H9 (cell line): Measurements from ENCODE around the gene UBXN10. TPM values are rescaled to one million over a fixed set of nuclear protein-coding genes. Genes with fewer than 3 reads are reported as not detected.

Source experiments
- DNase-seq: peaks from one replicate; pipeline ENCODE4 v3.0.0-alpha.2; 2017
- H2AFZ ChIP-seq: one replicate; pipeline ENCODE4 v1.6.1; 2013; ENCODE audit warnings: mild to moderate bottlenecking, low read length, control low read depth, moderate library complexity
- H2AK5ac ChIP-seq: 2 replicates; pipeline ENCODE4 v1.6.1; 2013; ENCODE audit warnings: low read length, control low read depth, mixed read lengths; ENCODE audit not compliant: insufficient read length
- H2BK120ac ChIP-seq: one replicate; pipeline ENCODE4 v1.6.1; 2013; ENCODE audit warnings: low read depth, mild to moderate bottlenecking, low read length, control low read depth, inconsistent platforms; ENCODE audit not compliant: poor library complexity, severe bottlenecking
- H2BK12ac ChIP-seq: 2 replicates; pipeline ENCODE4 v1.6.1; 2013; ENCODE audit warnings: low read length, control low read depth, mixed read lengths, low read depth; ENCODE audit not compliant: insufficient read length
- H2BK15ac ChIP-seq: 2 replicates; pipeline ENCODE4 v1.6.1; 2013; ENCODE audit warnings: low read depth, low read length, control low read depth
- H2BK20ac ChIP-seq: one replicate; pipeline ENCODE4 v1.6.1; 2013; ENCODE audit warnings: low read depth, mild to moderate bottlenecking, low read length, control low read depth, inconsistent platforms; ENCODE audit not compliant: poor library complexity, severe bottlenecking
- H2BK5ac ChIP-seq: 2 replicates; pipeline ENCODE4 v1.6.1; 2013; ENCODE audit warnings: low read length, control low read depth, mixed read lengths; ENCODE audit not compliant: insufficient read length
- H3K14ac ChIP-seq: 2 replicates; pipeline ENCODE4 v1.6.1; 2013; ENCODE audit warnings: low read length, control low read depth; ENCODE audit not compliant: insufficient read depth
- H3K18ac ChIP-seq: 2 replicates; pipeline ENCODE4 v1.6.1; 2013; ENCODE audit warnings: low read depth, mild to moderate bottlenecking, mixed read lengths, low read length, control low read depth; ENCODE audit not compliant: insufficient read length
- H3K23ac ChIP-seq: 2 replicates; pipeline ENCODE4 v1.6.1; 2013; ENCODE audit warnings: low read length, control low read depth, mixed read lengths, low read depth; ENCODE audit not compliant: insufficient read length
- H3K23me2 ChIP-seq: 2 replicates; pipeline ENCODE4 v1.6.1; 2013; ENCODE audit warnings: low read depth, mild to moderate bottlenecking, mixed read lengths, low read length, control low read depth; ENCODE audit not compliant: insufficient read length, poor library complexity, severe bottlenecking
- H3K27ac ChIP-seq: 2 replicates; pipeline ENCODE4 v1.5.1; 2013; ENCODE audit warnings: low read length, control low read depth, mixed read lengths, low read depth; ENCODE audit not compliant: insufficient read length
- H3K27me3 ChIP-seq: 2 replicates; pipeline ENCODE4 v1.6.1; 2013; ENCODE audit warnings: low read length, control low read depth, inconsistent platforms; ENCODE audit not compliant: insufficient read depth
- H3K4ac ChIP-seq: 2 replicates; pipeline ENCODE4 v1.6.1; 2013; ENCODE audit warnings: low read depth, mild to moderate bottlenecking, control low read depth, inconsistent platforms, low read length, moderate library complexity
- H3K4me1 ChIP-seq: 2 replicates; pipeline ENCODE4 v1.6.1; 2013; ENCODE audit warnings: low read length, control low read depth, inconsistent platforms; ENCODE audit not compliant: insufficient read depth
- H3K4me2 ChIP-seq: 2 replicates; pipeline ENCODE4 v1.6.1; 2013; ENCODE audit warnings: low read length, control low read depth, mixed read lengths; ENCODE audit not compliant: insufficient read length, insufficient read depth
- H3K56ac ChIP-seq: 2 replicates; pipeline ENCODE4 v1.6.1; 2013; ENCODE audit warnings: low read depth, mild to moderate bottlenecking, mixed read lengths, low read length, control low read depth; ENCODE audit not compliant: insufficient read length
- H3K79me1 ChIP-seq: 2 replicates; pipeline ENCODE4 v1.6.1; 2013; ENCODE audit warnings: low read depth, mild to moderate bottlenecking, moderate library complexity, low read length, control low read depth, inconsistent platforms; ENCODE audit not compliant: insufficient read depth, poor library complexity, severe bottlenecking
- H3K79me2 ChIP-seq: 2 replicates; pipeline ENCODE4 v1.6.1; 2013; ENCODE audit warnings: low read length, control low read depth, inconsistent platforms; ENCODE audit not compliant: insufficient read depth
- H3K9ac ChIP-seq: 2 replicates; pipeline ENCODE4 v1.6.1; 2013; ENCODE audit warnings: low read length, control low read depth, mixed read lengths; ENCODE audit not compliant: insufficient read length; ENCODE audit errors: extremely low read depth
- H3K9me3 ChIP-seq: one replicate; pipeline ENCODE4 v1.6.1; 2013; ENCODE audit warnings: low read depth, low read length, inconsistent platforms; ENCODE audit not compliant: control insufficient read depth
- H3T11ph ChIP-seq: one replicate; pipeline ENCODE4 v1.6.1; 2013; ENCODE audit warnings: mild to moderate bottlenecking, low read length, control low read depth, inconsistent platforms
- H4K20me1 ChIP-seq: one replicate; pipeline ENCODE4 v1.6.1; 2013; ENCODE audit not compliant: control insufficient read depth, insufficient read length, insufficient read depth
- H4K5ac ChIP-seq: 2 replicates; pipeline ENCODE4 v1.6.1; 2013; ENCODE audit warnings: low read depth, mild to moderate bottlenecking, mixed read lengths, low read length, control low read depth; ENCODE audit not compliant: insufficient read length
- H4K8ac ChIP-seq: replicated peaks from 2 replicates; pipeline ENCODE4 v1.6.1; 2013; ENCODE audit warnings: low read length, control low read depth, mixed read lengths, low read depth; ENCODE audit not compliant: insufficient read length
- H4K91ac ChIP-seq: 2 replicates; pipeline ENCODE4 v1.6.1; 2013; ENCODE audit warnings: low read depth, mild to moderate bottlenecking, moderate library complexity, mixed read lengths, low read length, control low read depth; ENCODE audit not compliant: insufficient read length
- H3K27ac Mint-ChIP-seq, 3 experiments: 2 replicates in 2 of 3; 3 replicates in 1 of 3; pipeline ENCODE4 v1.8.0; 2020 to 2021; ENCODE audit warnings: mixed read lengths in 3 of 3, mild to moderate bottlenecking in 1 of 3, moderate library complexity in 1 of 3
- H3K27me3 Mint-ChIP-seq: 2 replicates; pipeline ENCODE4 v1.8.0; 2021; ENCODE audit warnings: low read depth, mild to moderate bottlenecking, moderate library complexity, mixed read lengths
- H3K36me3 Mint-ChIP-seq, 3 experiments: 2 replicates in 2 of 3; 3 replicates in 1 of 3; pipeline ENCODE4 v1.8.0; 2020 to 2021; ENCODE audit warnings: low read depth in 3 of 3, mixed read lengths in 3 of 3; ENCODE audit not compliant: insufficient read depth in 1 of 3
- H3K4me1 Mint-ChIP-seq, 2 experiments: 2 replicates each; pipeline ENCODE4 v1.8.0; 2020; ENCODE audit warnings: mixed read lengths in 2 of 2
- H3K4me3 Mint-ChIP-seq, 2 experiments: 2 replicates in 1 of 2; 3 replicates in 1 of 2; pipeline ENCODE4 v1.8.0; 2020 to 2021; ENCODE audit warnings: mild to moderate bottlenecking in 2 of 2, mixed read lengths in 2 of 2, moderate library complexity in 1 of 2
- H3K9me3 Mint-ChIP-seq, 2 experiments: 2 replicates in 1 of 2; 3 replicates in 1 of 2; pipeline ENCODE4 v1.8.0; 2020; ENCODE audit warnings: mild to moderate bottlenecking in 2 of 2, mixed read lengths in 2 of 2, moderate library complexity in 1 of 2
- WGBS: extraction: QIAGEN DNeasy Blood & Tissue Kit; methylation state at CpG from one replicate; pipeline ENCODE4 v1.1.7; 2013; ENCODE audit warnings: missing lambda C conversion rate, low lambda C conversion rate, mixed read lengths; ENCODE audit not compliant: insufficient read length; ENCODE audit errors: extremely low coverage; 5-methylcytosine and 5-hydroxymethylcytosine counted together
- total RNA-seq: library from RNA; stranded (reverse); gene quantifications from 2 replicates; pipeline ENCODE4 v1.2.1, GENCODE V29; 2021
- TF ChIP-seq, protein P1 (sequence below): fragments of 200-600 bp; sonication (generic); conservative IDR thresholded peaks from 3 replicates; pipeline ENCODE4 v1.8.0; 2021; ENCODE audit warnings: antibody characterized with exemption, mild to moderate bottlenecking

UBXN10 gene
- total RNA-seq, 1 experiment from 2014 or later, result 0.59 TPM

DNA sequence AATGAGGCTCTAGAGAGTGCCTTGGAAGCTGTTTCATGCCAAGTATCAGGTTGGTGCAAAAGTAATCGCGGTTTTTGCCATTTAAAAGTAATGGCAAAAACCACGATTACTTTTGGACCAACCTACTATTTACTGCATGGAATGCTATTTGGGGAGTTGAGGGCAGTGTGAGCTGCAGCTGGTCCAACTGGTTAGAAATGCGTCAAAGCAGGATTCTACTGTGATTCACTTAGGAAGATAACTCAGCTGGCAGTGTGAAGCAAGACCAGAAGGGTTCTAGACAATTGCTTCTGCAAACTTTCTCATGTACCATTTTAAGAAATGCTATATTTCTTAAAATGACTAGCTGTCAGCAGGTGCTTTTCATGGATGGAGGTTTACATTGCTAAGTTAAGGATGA is 21.6 kb downstream of the UBXN10 start:
- no peak overlapping the region for H3K18ac ChIP-seq
- H3K23me2 ChIP-seq, result no peaks in the 10 kb centered on the region
- no peaks in the 10 kb centered on the region for H3K79me2 ChIP-seq
- H2AK5ac ChIP-seq, result no peak overlapping the region
- no peaks in the 10 kb centered on the region for H3K9me3 ChIP-seq
- no peak overlapping the region for H4K5ac ChIP-seq
- no peak overlapping the region for H3K56ac ChIP-seq
- H3K27ac ChIP-seq, result no peak overlapping the region
- no peak overlapping the region for H2BK20ac ChIP-seq
- no CpG with 5 or more reads among the region's 4 CpGs for WGBS
- H4K91ac ChIP-seq, result no peak overlapping the region
- H3K4me1 ChIP-seq, result no peaks in the 10 kb centered on the region
- no peak overlapping the region for H3K23ac ChIP-seq
- H3K27me3 Mint-ChIP-seq, result peaks cover 20% of the 10 kb centered on the region
- no peak overlapping the region for H3T11ph ChIP-seq
- no peak overlapping the region for H2BK5ac ChIP-seq
- peaks cover 2% of the 10 kb centered on the region in 2 experiments; a peak in 2 of 4 replicates for H3K4me1 Mint-ChIP-seq
- H4K20me1 ChIP-seq, result no peaks in the 10 kb centered on the region
- H3K9ac ChIP-seq, result no peak overlapping the region
- no peak overlapping the region for H3K27ac Mint-ChIP-seq
- no peak overlapping the region for H2BK15ac ChIP-seq
- no peaks in the 10 kb centered on the region for H3K27me3 ChIP-seq
- no peak overlapping the region for H3K4ac ChIP-seq
- H4K8ac ChIP-seq, result no peak overlapping the region
- DNase-seq, result no peak
- no peak overlapping the region for H3K4me2 ChIP-seq
- H3K14ac ChIP-seq, result no peak overlapping the region
- no peak overlapping the region for H3K4me3 Mint-ChIP-seq
- no peak overlapping the region for H2AFZ ChIP-seq
- no peaks in the 10 kb centered on the region for H3K79me1 ChIP-seq
- no peaks in the 10 kb centered on the region for H3K36me3 Mint-ChIP-seq
- no peaks in the 10 kb centered on the region for H3K9me3 Mint-ChIP-seq
- no peak overlapping the region for H2BK120ac ChIP-seq
- TF ChIP-seq, protein P1, sequence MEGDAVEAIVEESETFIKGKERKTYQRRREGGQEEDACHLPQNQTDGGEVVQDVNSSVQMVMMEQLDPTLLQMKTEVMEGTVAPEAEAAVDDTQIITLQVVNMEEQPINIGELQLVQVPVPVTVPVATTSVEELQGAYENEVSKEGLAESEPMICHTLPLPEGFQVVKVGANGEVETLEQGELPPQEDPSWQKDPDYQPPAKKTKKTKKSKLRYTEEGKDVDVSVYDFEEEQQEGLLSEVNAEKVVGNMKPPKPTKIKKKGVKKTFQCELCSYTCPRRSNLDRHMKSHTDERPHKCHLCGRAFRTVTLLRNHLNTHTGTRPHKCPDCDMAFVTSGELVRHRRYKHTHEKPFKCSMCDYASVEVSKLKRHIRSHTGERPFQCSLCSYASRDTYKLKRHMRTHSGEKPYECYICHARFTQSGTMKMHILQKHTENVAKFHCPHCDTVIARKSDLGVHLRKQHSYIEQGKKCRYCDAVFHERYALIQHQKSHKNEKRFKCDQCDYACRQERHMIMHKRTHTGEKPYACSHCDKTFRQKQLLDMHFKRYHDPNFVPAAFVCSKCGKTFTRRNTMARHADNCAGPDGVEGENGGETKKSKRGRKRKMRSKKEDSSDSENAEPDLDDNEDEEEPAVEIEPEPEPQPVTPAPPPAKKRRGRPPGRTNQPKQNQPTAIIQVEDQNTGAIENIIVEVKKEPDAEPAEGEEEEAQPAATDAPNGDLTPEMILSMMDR, result no peak
- H2BK12ac ChIP-seq, result no peak overlapping the region
